HEK293T (cell line): Measurements from ENCODE around the gene GFPT2.

ENCODE experiments used
- ARNT ChIP-seq: fragments of 450-650 bp; IDR thresholded peaks from 2 replicates; pipeline ENCODE4 v1.6.1; 2017; ENCODE audit warnings: mild to moderate bottlenecking
- BHLHE40 ChIP-seq: fragments of 450-650 bp; IDR thresholded peaks from 2 replicates; pipeline ENCODE4 v1.6.1; 2016; ENCODE audit warnings: mild to moderate bottlenecking, moderate library complexity, borderline replicate concordance
- CTBP1 ChIP-seq: fragments of 450-650 bp; IDR thresholded peaks from 2 replicates; pipeline ENCODE4 v1.6.1; 2016; ENCODE audit warnings: borderline replicate concordance
- FOXK2 ChIP-seq: fragments of 450-650 bp; IDR thresholded peaks from 2 replicates; pipeline ENCODE4 v1.6.1; 2016; ENCODE audit warnings: mild to moderate bottlenecking
- HDGF ChIP-seq: fragments of 450-650 bp; IDR thresholded peaks from 2 replicates; pipeline ENCODE4 v1.6.1; 2017; ENCODE audit warnings: antibody characterized with exemption, borderline replicate concordance
- LEF1 ChIP-seq: fragments of 450-650 bp; IDR thresholded peaks from 2 replicates; pipeline ENCODE4 v1.6.1; 2017; ENCODE audit warnings: mild to moderate bottlenecking, borderline replicate concordance
- NFRKB ChIP-seq: fragments of 450-650 bp; IDR thresholded peaks from 2 replicates; pipeline ENCODE4 v1.6.1; 2016; ENCODE audit warnings: mild to moderate bottlenecking, moderate library complexity
- SUZ12 ChIP-seq: fragments of 450-650 bp; IDR thresholded peaks from 2 replicates; pipeline ENCODE4 v1.6.1; 2016; ENCODE audit warnings: mild to moderate bottlenecking
- TARDBP ChIP-seq: fragments of 450-650 bp; IDR thresholded peaks from 2 replicates; pipeline ENCODE4 v1.6.1; 2016

GRCh38 chr5:180381851-180382480 lies 28.8 kb upstream of the GFPT2 start:
- TF ChIP-seq BHLHE40 (no peak), NFRKB (no peak), LEF1 (no peak), FOXK2 (no peak), ARNT (no peak), HDGF (no peak), CTBP1 (no peak), SUZ12 (no peak), TARDBP (no peak)
